Gastrocnemius medialis (tissue), 4 donors: Measurements from ENCODE around the gene CHST10.

ENCODE experiments used
- CTCF ChIP-seq, 5 experiments: fragments of 450-650 bp in 3 of 5; fragments of 200-600 bp in 2 of 5; sonication (generic) in 2 of 5; IDR thresholded peaks in 4 of 5; conservative IDR thresholded peaks in 1 of 5; 1 replicate in 4 of 5; 2 replicates in 1 of 5; pipeline ENCODE4 v1.5.1; 2016 to 2019; ENCODE audit warnings: antibody characterized with exemption in 5 of 5, mild to moderate bottlenecking in 3 of 5, moderate library complexity in 3 of 5
- POLR2A ChIP-seq, 2 donors: fragments of 450-650 bp; IDR thresholded peaks; one replicate each; pipeline ENCODE4 v1.6.1; 2017; ENCODE audit warnings: antibody characterized with exemption in 2 of 2, mild to moderate bottlenecking in 2 of 2, moderate library complexity in 2 of 2

DNA sequence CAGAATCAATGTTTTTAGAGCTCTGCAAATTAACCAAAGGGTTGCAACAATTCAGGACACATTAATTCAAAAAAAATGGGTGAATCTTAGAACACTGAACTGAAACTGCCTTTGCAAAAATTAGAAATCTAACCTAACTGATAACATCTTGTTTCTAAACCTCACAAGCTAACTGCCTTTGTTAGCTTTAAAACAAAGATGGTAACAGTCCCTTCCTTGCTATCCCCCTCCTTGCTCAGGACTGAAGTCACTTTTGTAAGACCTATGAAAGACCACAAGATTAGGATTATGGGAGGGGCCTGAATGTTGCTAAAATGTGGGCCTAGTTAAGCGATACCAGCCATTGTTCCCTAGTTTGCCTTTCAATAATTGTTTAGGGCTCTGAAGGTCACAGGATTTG is 50.3 kb downstream of the CHST10 start:
- TF ChIP-seq POLR2A (IDR thresholded peaks at IDR 0.05), result no peak
- TF ChIP-seq CTCF (IDR thresholded peaks at IDR 0.05 in 4 of 5, conservative IDR thresholded peaks at IDR 0.05 in 1 of 5), result no peak
